GM21576 (cell line): ENCODE results near the gene CDK18.

ENCODE experiments used
- ATAC-seq: cut with Tn5 transposase; IDR thresholded peaks from one replicate; pipeline ENCODE4 v1.9.1; 2021; ENCODE audit warnings: mild to moderate bottlenecking, moderate library complexity; ENCODE audit not compliant: unreplicated experiment

Gene CDK18

GRCh38 chr1:205567716-205568115 is 63.2 kb downstream of the CDK18 start:
- ATAC-seq: no peak

DNA sequence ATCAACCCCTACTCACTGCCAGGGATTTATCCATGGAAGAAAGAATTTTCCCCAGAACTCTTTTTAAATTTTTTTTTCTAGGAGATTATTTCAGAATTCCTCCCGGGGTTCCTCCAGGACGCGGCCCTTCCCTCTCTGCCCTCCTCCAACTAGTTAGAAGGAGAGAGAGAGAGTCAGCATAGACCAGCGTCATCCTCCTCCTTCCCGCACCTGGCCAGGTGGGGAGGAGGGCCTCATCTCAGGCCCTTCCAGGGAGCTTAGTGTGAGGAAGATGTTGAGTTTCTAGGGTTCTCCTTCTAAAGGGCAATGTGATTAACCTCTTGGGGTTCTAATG is 63.6 kb downstream of the CDK18 start:
- no peak for ATAC-seq

DNA sequence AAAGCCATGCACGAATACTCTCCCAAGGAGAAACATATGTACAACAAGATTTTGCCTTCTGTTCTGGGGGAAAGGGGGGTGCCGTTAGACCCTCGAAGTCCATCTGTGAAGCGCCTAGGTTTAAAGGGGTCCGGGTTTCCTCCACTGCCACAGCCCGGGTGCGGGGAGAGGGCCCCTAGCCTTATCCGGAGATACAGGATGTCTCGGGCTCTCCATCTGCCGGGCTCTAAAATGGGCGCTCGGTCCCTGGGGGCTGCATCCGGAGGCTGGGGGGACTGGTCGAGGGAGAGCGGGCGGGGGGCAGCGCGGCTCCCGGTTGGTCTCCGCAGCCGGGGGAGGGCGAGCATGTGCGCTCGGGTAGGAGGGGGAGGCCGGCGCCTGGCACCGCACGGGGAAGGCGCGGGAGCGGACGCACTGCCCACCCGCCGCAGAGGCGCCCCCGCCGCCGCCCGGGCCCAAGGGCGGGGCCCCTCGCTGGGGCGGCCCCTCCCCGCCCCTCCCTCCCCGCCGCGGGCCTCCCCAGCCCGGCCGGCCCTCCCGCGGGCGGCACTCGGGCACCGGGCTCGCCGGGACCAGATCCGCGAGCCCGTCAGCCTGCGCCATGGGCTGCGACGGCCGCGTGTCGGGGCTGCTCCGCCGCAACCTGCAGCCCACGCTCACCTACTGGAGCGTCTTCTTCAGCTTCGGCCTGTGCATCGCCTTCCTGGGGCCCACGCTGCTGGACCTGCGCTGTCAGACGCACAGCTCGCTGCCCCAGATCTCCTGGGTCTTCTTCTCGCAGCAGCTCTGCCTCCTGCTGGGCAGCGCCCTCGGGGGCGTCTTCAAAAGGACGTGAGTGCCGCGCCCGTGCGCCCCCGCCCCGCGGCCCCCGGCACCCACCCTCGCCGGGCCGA is 64.2 kb downstream of the CDK18 start:
- ATAC-seq: no peak

- ATAC-seq: no peak
These were observed 65.1 kb downstream of the CDK18 start for GRCh38 chr1:205569411-205570172.

GRCh38 chr1:205570173-205570501 is 65.7 kb downstream of the CDK18 start:
- no peak for ATAC-seq

DNA sequence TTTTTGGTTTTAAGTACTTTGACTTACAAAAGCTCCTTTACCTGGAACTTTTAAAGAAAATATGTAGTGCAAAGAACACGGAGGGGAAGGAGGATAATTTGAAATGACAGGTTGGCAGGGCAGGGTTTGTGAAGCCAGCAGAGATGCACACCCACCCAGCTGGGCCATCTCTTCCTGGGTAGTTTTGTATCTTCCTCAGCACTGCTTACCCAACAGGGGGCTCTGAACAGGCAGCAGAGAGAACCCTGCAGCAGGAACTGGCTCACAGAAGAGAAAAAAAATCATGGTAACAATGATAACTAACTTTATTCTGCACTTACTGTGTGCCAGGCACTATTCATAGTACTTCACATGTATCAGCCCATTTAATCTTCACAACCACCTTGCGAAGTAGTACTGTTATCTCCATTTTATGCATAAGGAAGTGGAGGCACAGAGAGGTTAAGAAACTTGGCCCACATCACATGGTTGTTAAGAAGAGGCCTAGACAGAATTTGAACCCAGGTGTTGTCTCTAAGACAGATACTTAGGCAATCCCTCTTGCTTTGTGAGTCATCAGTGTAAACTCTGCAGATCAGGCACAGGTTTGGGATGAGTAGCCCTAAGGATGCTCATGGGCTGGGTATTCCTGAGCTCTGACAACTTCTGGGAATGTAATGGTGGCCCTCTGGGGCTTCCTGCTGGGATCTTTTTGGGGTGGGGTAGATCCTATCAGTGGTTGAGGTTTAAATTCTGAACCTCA is 66.5 kb downstream of the CDK18 start:
- no peak for ATAC-seq

- ATAC-seq: no peak
These were observed 67.3 kb downstream of the CDK18 start for GRCh38 chr1:205571747-205572146.

DNA sequence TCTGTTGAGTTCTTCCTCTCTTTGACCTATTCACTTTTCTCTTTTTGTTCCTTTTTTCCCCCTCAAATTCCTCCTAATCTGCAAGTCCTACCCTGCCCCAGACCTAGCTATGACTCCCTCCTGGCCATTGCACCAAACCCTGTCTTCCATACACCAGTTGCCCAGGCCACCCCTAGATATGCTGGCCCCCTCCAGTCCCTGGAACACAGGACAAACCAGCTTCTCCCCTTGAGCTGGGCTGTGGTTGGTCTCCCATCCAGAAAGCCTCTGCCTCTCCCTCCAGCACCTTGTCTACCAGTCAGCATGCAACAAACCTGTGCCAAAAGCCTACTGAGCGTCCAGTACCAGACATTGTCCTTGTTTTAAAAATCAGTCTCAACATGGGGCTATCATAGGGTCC is 68.0 kb downstream of the CDK18 start:
- ATAC-seq: no peak

GRCh38 chr1:205575294-205575885 is 70.9 kb downstream of the CDK18 start:
- ATAC-seq: no peak

- no peak for ATAC-seq
These were observed 71.5 kb downstream of the CDK18 start for GRCh38 chr1:205576011-205576410.

- no peak for ATAC-seq
These were observed 72.6 kb downstream of the CDK18 start for GRCh38 chr1:205576805-205577761.

GRCh38 chr1:205577874-205578658 is 73.6 kb downstream of the CDK18 start:
- no peak for ATAC-seq

GRCh38 chr1:205578780-205579571 is 74.5 kb downstream of the CDK18 start:
- no peak for ATAC-seq

DNA sequence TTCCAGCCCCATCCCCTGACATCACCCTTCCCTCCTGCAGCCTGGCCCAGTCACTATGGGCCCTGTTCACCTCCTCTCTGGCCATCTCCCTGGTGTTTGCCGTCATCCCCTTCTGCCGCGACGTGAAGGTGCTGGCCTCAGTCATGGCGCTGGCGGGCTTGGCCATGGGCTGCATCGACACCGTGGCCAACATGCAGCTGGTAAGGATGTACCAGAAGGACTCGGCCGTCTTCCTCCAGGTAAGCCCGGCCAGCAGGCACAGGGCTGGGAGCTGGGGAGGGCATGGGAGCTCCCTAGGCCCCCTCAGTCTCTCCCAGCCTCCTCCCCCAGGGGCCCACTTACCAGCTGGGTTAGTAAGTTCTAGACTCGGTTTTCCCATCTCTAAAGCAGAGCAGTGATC is 75.2 kb downstream of the CDK18 start:
- ATAC-seq: no peak

- ATAC-seq: no peak
These were observed 75.9 kb downstream of the CDK18 start for GRCh38 chr1:205580140-205580922.

DNA sequence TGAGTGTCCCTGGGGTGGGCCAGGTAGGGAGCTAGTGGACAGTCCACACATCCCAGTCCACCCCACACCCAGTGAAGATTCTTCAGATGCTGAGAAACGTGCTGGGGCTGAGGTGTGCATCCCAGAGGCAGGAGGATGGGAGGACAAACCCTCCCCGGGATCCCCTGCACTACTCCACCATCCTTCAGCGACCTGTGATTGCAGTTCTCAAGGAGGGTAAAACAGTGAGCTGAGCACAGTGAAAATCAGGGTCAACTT is 76.4 kb downstream of the CDK18 start:
- no peak for ATAC-seq

GRCh38 chr1:205581321-205581980 is 77.0 kb downstream of the CDK18 start:
- no peak for ATAC-seq

- no peak for ATAC-seq
These were observed 77.6 kb downstream of the CDK18 start for GRCh38 chr1:205582046-205582445.
